Keratinocyte (primary cell): ENCODE measurements around the gene RAI14. TPM values are rescaled to one million over a fixed set of nuclear protein-coding genes. Genes with fewer than 3 reads are reported as not detected.

Source experiments
- DNase-seq: peaks from one replicate; pipeline ENCODE4 v3.0.0-alpha.2; 2011; ENCODE audit warnings: low read depth, missing footprints, low spot score
- FAIRE-seq: peaks from 2 replicates; lab custom pipeline; 2011; peaks lifted over from hg19 to GRCh38; lab: Jason Lieb, UNC
- H2AFZ ChIP-seq: 2 replicates; pipeline ENCODE4 v1.6.0; 2012; ENCODE audit warnings: low read length, control low read depth, inconsistent platforms; ENCODE audit not compliant: control insufficient read depth
- H3K27ac ChIP-seq: 2 replicates; pipeline ENCODE4 v1.5.1; 2011; ENCODE audit warnings: low read length; ENCODE audit not compliant: control insufficient read depth, insufficient read depth
- H3K27me3 ChIP-seq: 3 replicates; pipeline ENCODE4 v1.6.0; 2011; ENCODE audit warnings: low read length; ENCODE audit not compliant: control insufficient read depth, insufficient read depth; ENCODE audit errors: extremely low read depth
- H3K36me3 ChIP-seq, 2 experiments: 2 replicates in 1 of 2; 3 replicates in 1 of 2; pipeline ENCODE4 v1.5.1; 2011; ENCODE audit warnings: low read length in 2 of 2, mild to moderate bottlenecking in 1 of 2; ENCODE audit not compliant: control insufficient read depth in 2 of 2, insufficient read depth in 2 of 2; ENCODE audit errors: extremely low read depth in 1 of 2
- H3K4me1 ChIP-seq: 3 replicates; pipeline ENCODE4 v1.5.1; 2011; ENCODE audit warnings: low read length; ENCODE audit not compliant: control insufficient read depth, insufficient read depth; ENCODE audit errors: extremely low read depth
- H3K4me2 ChIP-seq: 3 replicates; pipeline ENCODE4 v1.6.0; 2011; ENCODE audit warnings: low read depth, low read length; ENCODE audit not compliant: control insufficient read depth, insufficient read depth; ENCODE audit errors: extremely low read depth
- H3K4me3 ChIP-seq, 3 experiments: fragments of 200-600 bp in 1 of 3; sonication (generic) in 1 of 3; 2 replicates in 2 of 3; 3 replicates in 1 of 3; pipeline ENCODE4 v1.5.1; 2011 to 2016; ENCODE audit warnings: low read length in 3 of 3, mild to moderate bottlenecking in 3 of 3, control low read depth in 2 of 3, inconsistent platforms in 1 of 3, low read depth in 1 of 3, mixed read lengths in 1 of 3, mixed run types in 1 of 3, moderate library complexity in 1 of 3; ENCODE audit not compliant: control insufficient read depth in 2 of 3, insufficient read depth in 2 of 3; ENCODE audit errors: extremely low read depth in 1 of 3
- H3K79me2 ChIP-seq: 2 replicates; pipeline ENCODE4 v1.6.0; 2012; ENCODE audit warnings: low read length; ENCODE audit not compliant: control insufficient read depth, insufficient read depth
- H3K9ac ChIP-seq: 3 replicates; pipeline ENCODE4 v1.6.0; 2011; ENCODE audit warnings: low read length; ENCODE audit not compliant: control insufficient read depth, insufficient read depth; ENCODE audit errors: extremely low read depth
- H3K9me1 ChIP-seq: 3 replicates; pipeline ENCODE4 v1.6.0; 2011; ENCODE audit warnings: low read length; ENCODE audit not compliant: control insufficient read depth, insufficient read depth; ENCODE audit errors: extremely low read depth
- H3K9me3 ChIP-seq: 2 replicates; pipeline ENCODE4 v1.5.1; 2012; ENCODE audit warnings: low read depth, low read length; ENCODE audit not compliant: control insufficient read depth
- H4K20me1 ChIP-seq: 3 replicates; pipeline ENCODE4 v1.6.0; 2011; ENCODE audit warnings: low read length; ENCODE audit not compliant: control insufficient read depth, insufficient read depth; ENCODE audit errors: extremely low read depth
- EZH2 ChIP-seq: IDR thresholded peaks from one replicate; pipeline ENCODE4 v1.6.1; 2012; ENCODE audit warnings: inconsistent platforms, mild to moderate bottlenecking, low read length, moderate library complexity
- dilution Hi-C: fragments of 300-500 bp; cut with MboI; formaldehyde crosslinking; loops from one replicate; pipeline ENCODE4 v1.7.0; 2020; ENCODE audit warnings: low sequenced_read_pairs; ENCODE audit not compliant: extremely low pct_ligation_motif_present
- polyA plus RNA-seq, 5 experiments: library from polyadenylated mRNA; depleted of rRNA in 3 of 5; stranded (reverse) in 3 of 5; stranded (forward) in 1 of 5; unstranded in 1 of 5; fragments of >200 nt; gene quantifications; 1 replicate in 1 of 5; 2 replicates in 3 of 5; 3 replicates in 1 of 5; pipeline versions ENCODE4 v1.2.1 to v1.2.3, GENCODE V29; 2011 to 2012; ENCODE audit warnings: missing spikeins in 2 of 5, low read depth in 1 of 5, low replicate concordance in 1 of 5
- TF ChIP-seq, protein P1 (sequence below), 3 experiments: IDR thresholded peaks in 1 of 3; conservative IDR thresholded peaks in 1 of 3; optimal IDR thresholded peaks in 1 of 3; 2 replicates in 2 of 3; 3 replicates in 1 of 3; pipeline versions ENCODE3 to v1.5.1; 2011; ENCODE audit warnings: low read length in 3 of 3, mild to moderate bottlenecking in 3 of 3, moderate library complexity in 2 of 3, control low read depth in 1 of 3, inconsistent platforms in 1 of 3; ENCODE audit not compliant: insufficient read depth in 2 of 3; ENCODE audit errors: extremely low read depth in 1 of 3

RAI14 gene
- polyA plus RNA-seq, 1 donor (not counting 4 experiments of a cell fraction or from before 2014, with no cell fraction given) = 31.4 TPM

GRCh38 chr5:34857894-34858293 is 201.8 kb downstream of the RAI14 start:
- H3K36me3 ChIP-seq = no peaks in the 10 kb centered on the region
- H3K27me3 ChIP-seq = no peaks in the 10 kb centered on the region
- H3K9me3 ChIP-seq = no peaks in the 10 kb centered on the region
- no peak overlapping the region for H3K4me3 ChIP-seq
- no peaks in the 10 kb centered on the region for H3K79me2 ChIP-seq
- no peak overlapping the region for H3K9ac ChIP-seq
- H3K4me2 ChIP-seq = no peak overlapping the region
- no peak overlapping the region for H2AFZ ChIP-seq
- TF ChIP-seq EZH2 = no peak
- TF ChIP-seq, protein P1, sequence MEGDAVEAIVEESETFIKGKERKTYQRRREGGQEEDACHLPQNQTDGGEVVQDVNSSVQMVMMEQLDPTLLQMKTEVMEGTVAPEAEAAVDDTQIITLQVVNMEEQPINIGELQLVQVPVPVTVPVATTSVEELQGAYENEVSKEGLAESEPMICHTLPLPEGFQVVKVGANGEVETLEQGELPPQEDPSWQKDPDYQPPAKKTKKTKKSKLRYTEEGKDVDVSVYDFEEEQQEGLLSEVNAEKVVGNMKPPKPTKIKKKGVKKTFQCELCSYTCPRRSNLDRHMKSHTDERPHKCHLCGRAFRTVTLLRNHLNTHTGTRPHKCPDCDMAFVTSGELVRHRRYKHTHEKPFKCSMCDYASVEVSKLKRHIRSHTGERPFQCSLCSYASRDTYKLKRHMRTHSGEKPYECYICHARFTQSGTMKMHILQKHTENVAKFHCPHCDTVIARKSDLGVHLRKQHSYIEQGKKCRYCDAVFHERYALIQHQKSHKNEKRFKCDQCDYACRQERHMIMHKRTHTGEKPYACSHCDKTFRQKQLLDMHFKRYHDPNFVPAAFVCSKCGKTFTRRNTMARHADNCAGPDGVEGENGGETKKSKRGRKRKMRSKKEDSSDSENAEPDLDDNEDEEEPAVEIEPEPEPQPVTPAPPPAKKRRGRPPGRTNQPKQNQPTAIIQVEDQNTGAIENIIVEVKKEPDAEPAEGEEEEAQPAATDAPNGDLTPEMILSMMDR (optimal IDR thresholded peaks at IDR 0.05 in 1 of 3, IDR thresholded peaks at IDR 0.05 in 1 of 3, conservative IDR thresholded peaks at IDR 0.05 in 1 of 3; ENCODE audit: extremely low read depth in 1 of 3, insufficient read depth in 2 of 3, low read length in 3 of 3) = no peak
- H4K20me1 ChIP-seq = no peaks in the 10 kb centered on the region
- no peaks in the 10 kb centered on the region for H3K4me1 ChIP-seq
- dilution Hi-C loops = no loop called here
- FAIRE-seq (no peak), DNase-seq (no peak)
- no peak overlapping the region for H3K27ac ChIP-seq
- H3K9me1 ChIP-seq = no peaks in the 10 kb centered on the region

GRCh38 chr5:34858790-34859189 is 202.7 kb downstream of the RAI14 start:
- Histone ChIP-seq H3K9me1 (no peaks in the 10 kb centered on the region), H3K9me3 (no peaks in the 10 kb centered on the region), H3K27ac (no peak overlapping the region), H2AFZ (no peak overlapping the region), H4K20me1 (no peaks in the 10 kb centered on the region), H3K4me3 (no peak overlapping the region), H3K4me1 (no peaks in the 10 kb centered on the region), H3K27me3 (no peaks in the 10 kb centered on the region), H3K36me3 (no peaks in the 10 kb centered on the region), H3K9ac (no peak overlapping the region), H3K4me2 (no peak overlapping the region), H3K79me2 (no peaks in the 10 kb centered on the region)
- FAIRE-seq (no peak), DNase-seq (no peak)
- TF ChIP-seq EZH2 = no peak
- TF ChIP-seq, protein P1 (optimal IDR thresholded peaks at IDR 0.05 in 1 of 3, IDR thresholded peaks at IDR 0.05 in 1 of 3, conservative IDR thresholded peaks at IDR 0.05 in 1 of 3; ENCODE audit: extremely low read depth in 1 of 3, insufficient read depth in 2 of 3, low read length in 3 of 3) = no peak
- dilution Hi-C loops = no loop called here
